NCI-H1436 treated with DMSO at 0.1 percent for 48 hours (cell line): ENCODE results near the gene TENM4.

Experiments used
- DNase-seq: peaks from one replicate; lab custom pipeline; 2025; lab: John Stamatoyannopoulos, UW

The TENM4 gene

GRCh38 chr11:78741741-78742140, 699.1 kb downstream of the TENM4 start:
- no peak for DNase-seq

- peak; percentile 48 for DNase-seq
Measured at GRCh38 chr11:78740199-78741071, 700.4 kb downstream of the TENM4 start.

GRCh38 chr11:78737891-78738290, 702.9 kb downstream of the TENM4 start:
- DNase-seq: no peak

- no peak for DNase-seq
Measured at GRCh38 chr11:78737301-78737700, 703.5 kb downstream of the TENM4 start.

DNA sequence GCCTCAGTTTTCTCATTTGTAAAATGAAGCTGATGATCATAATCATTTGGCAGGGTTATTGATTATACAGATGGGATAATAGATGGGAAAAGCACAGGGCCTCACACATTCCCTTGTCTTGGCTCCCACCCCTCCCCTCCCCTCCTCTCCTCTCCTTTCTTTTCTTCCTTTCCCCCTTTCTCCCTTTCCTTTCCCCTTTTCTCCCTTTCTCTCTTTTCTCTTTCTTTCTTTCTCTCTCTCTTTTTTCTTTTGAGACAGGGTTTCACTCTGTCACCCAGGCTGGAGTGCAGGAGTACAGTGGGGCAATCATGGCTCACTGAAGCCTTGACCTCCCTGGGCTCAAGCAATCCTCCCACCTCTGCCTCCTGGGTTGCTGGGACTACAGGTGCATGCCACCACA, 705.1 kb downstream of the TENM4 start:
- no peak for DNase-seq

DNA sequence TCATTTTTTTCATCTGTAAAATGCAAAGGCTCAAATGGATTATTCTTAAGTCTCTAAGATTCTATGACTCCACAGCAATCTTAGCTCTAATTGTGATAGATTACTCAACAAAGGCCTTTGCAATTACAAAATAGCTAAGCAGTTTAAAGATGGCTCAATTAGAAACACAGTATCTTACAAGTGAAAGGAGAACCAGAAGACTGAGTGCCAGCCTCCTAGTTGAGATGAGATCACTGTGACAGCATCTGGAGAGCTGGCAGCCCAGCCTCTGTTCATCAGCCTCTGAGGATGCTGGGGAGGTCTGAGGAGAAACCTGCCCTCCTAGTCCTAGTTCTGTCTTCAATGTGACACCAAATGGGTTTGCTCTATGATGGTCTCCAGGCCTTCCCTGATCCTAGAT, 707.8 kb downstream of the TENM4 start:
- no peak for DNase-seq

- DNase-seq: no peak
Measured at GRCh38 chr11:78732246-78732645, 708.6 kb downstream of the TENM4 start.

DNA sequence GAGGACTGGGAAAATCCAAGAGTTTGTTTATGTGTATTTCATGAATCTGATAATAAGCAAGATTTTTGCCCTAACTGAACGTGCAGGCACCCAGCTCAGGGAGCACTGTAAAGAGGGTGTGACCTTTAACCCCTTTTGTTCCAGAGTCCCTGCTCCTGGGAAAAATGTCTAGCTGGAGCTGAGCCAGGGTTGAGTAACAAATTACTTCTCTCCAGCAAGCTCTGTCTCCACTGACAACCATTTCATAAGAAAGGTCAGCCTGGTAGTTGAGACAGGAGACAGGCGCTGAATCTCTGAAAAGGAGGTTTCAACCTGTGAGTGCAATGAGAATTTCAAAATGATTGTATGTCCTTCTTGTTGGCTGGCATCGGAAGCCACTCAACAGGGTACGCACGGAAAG, 709.8 kb downstream of the TENM4 start:
- DNase-seq: no peak

DNA sequence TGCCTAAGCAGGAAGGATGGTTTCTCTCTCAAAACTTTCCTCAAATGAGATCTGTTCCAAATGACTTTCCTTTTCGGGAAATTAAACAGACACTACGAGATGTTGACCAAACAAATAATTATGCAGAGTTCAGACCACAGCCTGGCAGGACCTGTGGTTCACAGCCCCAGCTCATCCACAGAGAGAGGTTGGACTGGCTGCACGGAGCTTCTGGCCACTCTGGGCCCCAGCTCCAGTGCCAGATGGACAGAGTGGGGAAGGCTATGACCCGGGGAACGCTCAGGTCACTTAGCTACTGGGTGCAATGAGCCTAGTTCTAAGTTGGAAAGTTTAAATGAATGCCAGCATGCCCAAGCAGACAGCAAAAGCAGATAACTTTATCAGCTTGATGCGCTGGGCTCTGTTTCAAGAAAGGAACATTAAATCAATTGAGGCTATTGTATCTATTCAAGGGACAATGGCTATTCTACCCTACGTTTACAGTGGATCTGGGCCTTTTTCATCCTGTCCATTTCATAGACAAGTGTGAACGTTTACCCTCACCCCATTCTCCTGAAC, 710.5 kb downstream of the TENM4 start:
- no peak for DNase-seq

DNA sequence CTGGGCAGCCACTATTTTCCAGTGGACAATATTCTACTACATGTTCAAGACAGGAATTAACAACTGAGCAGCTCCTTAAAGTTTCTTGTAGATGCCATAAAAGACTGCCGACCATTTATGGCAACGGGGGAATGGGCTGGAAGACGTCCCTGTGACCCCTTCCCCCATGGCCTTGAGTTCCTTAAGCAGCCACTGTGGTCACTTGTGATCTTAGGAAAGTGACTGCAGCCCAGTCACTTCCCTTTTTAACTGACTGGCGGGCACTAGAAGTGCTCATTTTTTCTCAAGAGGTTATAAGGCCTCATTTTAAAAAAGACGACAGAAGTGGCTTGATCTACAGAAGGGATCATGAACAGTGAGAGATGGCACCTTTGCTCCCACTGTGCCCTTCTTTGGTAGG, 713.0 kb downstream of the TENM4 start:
- DNase-seq: no peak

DNA sequence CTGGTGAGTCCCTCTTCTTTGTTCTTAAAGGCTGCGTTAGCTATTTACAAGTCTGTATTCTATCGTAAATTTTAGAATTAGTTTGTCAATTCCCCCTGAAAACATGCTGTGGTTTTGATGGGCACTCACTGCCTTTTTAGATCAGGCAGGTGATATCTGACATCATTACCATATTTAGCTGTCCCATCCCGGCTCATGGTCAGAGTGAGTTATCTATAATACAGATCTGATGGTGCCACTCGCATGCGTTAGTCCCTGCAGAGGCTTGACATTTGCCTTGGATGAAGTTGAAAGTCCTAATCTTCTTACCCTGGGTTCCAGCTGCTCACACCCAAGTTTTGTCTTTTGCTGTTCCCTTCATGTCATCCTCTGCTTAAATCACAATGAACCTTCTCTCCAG, 715.6 kb downstream of the TENM4 start:
- no peak for DNase-seq

DNA sequence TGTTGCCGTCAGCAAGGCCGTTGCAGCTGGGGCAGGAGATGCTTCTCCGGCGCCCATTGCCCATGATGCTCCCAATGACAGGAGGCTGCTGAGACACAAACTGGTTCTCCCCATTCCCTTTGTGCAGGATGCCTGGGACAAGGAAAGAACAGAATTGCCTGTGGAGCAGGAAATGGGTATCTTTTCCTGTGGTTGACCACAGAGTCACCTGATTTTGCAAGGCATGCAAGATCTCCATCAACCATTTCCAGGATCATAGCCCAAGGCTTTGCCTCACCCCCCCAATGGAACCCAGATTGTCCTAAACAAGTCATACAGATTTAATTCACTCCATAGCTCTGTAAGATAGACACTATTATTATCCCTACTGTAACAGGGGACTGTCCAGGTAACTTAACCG, 718.0 kb downstream of the TENM4 start:
- no peak for DNase-seq

DNA sequence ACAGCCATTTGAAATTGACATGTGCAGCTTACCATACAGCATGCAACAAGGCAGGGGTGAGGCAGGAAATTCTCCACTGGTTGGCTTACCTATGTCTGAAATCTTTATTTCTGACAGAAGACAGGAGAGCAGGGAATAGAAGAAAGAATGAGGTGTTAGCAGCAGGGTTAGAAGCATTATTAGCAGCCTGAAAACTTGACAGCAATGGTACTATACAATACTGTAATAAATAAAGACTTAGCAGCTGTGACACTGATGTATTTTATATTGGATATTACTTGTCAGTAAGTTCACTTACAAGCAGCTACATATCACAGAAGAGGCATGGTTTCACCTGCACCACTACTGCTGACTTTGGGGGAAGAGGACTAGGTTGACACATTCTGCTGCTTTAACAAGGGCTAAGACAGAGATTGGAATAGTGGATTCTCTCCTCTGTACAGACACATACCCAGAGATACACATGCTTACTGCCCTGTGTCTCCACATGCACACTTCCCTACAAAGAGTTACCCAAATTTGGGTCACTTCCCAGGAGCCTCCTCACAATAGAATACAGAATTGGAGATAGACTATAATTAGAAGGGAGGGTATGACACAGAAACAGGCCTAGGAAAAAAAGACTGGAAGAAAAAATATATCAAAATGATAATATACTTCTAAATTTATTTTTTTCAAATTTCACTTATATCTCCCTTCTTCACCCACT, 720.4 kb downstream of the TENM4 start:
- DNase-seq: no peak

DNA sequence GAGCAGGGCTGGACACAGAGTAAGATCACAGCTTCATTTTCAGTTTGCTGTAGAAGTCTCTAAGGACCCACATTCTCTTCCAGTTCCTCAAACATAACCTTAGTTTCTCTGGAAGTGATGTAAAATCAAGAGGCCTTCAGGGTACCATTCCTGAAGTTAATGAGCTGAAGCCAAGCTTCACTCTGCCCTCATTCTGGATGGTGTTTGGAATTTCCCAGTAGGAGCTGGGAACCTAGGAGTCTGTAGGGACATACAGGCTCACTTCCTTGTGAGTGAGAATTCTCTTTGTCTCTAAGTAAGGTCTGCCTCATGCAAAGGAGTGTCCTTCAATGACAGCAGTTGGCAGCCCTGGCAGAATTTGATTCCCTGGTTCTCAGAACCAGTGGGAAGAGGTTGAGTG, 723.8 kb downstream of the TENM4 start:
- DNase-seq: no peak

- peak; percentile 40 for DNase-seq
Measured at GRCh38 chr11:78715639-78716311, 725.1 kb downstream of the TENM4 start.

- DNase-seq: no peak
Measured at GRCh38 chr11:78714539-78714938, 726.3 kb downstream of the TENM4 start.

- DNase-seq: no peak
Measured at GRCh38 chr11:78711735-78712134, 729.1 kb downstream of the TENM4 start.

DNA sequence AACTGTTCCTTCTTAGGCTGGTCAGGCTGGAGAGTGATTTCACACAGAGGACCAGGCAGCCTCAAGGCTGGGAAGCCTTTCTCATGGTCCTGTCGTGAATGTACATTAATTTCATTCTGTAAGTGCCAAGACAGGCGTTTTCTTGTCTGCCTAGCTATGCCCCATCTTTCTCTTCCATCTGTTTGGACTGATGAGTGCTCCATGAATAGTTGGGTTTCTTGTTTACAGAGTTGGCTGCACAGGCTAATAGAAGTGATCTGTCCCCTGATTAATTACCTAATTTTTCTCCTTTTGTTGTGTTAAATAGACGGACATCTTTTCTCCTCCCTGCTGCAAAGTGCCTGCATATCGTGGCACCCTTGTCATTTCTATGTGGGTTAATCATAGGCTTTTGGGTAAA, 730.4 kb downstream of the TENM4 start:
- DNase-seq: no peak

DNA sequence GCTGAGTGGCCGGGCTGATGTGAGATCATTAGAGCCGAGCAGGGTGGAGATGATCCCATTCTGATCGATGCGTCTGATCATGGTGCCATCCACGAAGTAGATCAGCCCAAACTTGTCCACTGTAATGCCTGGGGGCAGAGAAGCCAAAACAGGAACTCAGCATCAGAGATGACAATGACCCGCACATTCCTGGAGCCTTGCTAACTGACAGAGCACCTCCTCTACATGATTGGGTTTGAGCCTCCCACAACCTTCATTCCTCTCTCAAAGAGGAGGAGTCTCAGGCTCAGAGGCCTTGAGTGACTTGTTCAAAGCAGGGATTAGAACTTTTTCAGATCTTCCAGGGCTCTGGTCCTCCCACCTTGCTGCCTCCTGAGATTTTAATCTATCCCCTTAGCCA, 732.4 kb downstream of the TENM4 start:
- no peak for DNase-seq

DNA sequence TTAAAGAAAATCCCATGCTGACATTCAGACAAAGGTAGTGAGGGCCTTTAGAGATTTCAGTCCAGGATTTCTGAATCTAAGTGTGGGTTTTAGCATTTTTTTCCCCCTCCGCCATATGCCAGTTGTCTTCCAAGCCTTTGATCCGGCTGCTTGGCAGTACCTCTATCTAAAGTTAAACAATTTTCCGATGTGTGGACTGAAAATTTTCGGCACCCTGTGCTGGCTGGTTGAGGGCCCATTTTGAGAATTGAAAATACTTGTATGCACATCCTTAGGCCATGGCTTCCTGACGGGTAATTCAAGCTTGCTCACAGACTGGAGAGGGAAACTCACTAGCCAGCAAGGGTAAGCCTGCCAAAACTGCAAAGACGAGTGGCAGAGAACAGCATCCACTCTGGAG, 734.3 kb downstream of the TENM4 start:
- DNase-seq: no peak

DNA sequence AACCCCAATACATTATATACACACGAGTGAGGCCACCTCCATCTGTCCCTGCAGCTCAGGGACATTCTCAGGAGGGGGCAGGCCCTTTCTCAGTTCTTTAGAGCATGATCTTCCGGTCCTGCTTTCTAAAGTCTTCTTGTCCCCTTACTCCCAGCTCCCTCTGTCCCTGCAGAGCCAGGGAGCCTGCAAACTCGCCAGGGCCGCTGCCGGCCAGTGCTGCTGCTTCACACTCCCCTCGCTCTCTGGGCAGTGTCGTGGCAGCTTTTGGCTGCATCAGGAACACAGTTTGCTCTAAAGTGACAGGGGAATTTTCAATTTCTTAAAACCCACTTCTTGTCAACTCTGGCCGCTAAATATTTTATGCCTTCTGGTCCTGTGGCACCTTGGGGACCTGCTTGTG, 736.0 kb downstream of the TENM4 start:
- no peak for DNase-seq

GRCh38 chr11:78699609-78700135, 741.2 kb downstream of the TENM4 start:
- no peak for DNase-seq
